HG03196 (cell line): ENCODE measurements around the gene HPS5.

Experiments
- ATAC-seq: cut with Tn5 transposase; IDR thresholded peaks from one replicate; pipeline ENCODE4 v1.9.1; 2021; ENCODE audit not compliant: unreplicated experiment

Gene HPS5

GRCh38 chr11:18321578-18321968 lies 367 bp downstream of the HPS5 start:
- ATAC-seq = peak; percentile 1

DNA sequence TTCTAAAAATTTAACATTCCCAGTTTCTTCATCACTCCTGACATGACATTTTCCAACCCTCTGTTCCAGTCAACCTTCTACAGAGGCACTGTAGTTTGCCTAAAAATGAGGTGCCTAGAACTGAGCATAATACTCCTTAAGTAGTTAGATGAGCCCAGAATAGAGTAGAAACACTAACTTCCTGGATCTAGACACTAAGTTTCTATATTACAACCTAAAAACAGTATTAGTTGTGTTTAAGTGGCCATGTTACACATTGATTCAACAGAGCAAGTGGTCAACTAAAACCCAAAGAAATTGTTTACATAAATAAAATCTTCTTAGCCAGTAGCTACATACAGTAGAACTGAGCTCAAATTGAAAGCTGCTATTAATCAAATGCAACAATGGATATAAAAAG lies 1.3 kb downstream of the HPS5 start:
- ATAC-seq = no peak

GRCh38 chr11:18319914-18320313 lies 2.0 kb downstream of the HPS5 start:
- ATAC-seq = no peak

DNA sequence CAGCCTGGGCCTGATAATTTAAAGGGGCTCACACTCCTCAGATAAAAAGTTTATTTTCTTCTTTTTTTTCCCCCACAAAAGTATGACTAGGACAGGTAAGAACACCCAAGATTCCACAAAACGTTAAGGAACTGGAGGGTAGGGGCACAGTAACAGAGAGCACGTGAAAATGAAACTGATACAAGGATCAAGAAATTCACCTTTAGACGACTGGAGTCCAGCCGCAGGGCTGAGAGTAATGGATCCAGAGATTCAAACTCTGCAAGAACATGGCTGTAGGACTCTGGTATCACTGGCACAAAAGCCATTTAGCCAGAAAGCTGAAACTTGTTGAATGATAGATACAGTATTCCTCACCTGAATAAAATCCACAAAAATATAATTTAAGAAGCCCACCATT lies 4.4 kb downstream of the HPS5 start:
- no peak for ATAC-seq

- ATAC-seq = no peak
Measured at GRCh38 chr11:18315893-18316292, 6.0 kb downstream of the HPS5 start.

DNA sequence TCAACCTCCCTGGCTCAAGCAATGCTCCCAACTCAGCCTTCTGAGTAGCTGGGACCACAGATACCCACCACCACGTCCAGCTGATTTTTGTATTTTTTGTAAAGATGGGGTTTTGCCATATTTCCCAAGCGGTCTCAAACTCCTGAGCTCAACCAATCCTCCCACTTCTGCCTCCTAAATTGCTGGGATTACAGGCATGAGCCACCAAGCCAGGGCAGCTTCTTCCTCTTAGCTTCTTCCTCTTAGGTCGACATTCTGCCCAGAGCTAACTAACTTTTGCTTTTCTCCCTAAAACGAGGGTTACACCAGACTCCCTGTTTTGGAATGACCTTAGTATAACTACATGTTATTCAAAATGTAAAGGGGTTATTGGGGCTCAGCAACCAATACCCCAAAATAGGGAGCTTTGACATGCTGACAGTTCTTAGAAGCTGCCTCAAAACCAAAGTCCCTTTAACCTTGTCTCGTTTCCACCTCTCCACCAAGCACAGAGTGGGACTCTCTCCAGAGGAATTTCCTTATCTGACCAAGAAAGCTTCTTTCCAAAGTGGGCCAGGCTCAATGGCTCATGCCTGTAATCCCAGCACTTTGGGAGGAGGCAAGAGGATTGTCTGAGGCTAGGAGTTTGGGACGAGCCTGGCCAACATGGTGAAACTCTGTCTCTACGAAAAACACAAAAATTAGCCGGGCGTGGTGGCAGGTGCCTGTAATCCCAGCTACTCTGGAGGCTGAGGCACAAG lies 7.0 kb downstream of the HPS5 start:
- no peak for ATAC-seq

DNA sequence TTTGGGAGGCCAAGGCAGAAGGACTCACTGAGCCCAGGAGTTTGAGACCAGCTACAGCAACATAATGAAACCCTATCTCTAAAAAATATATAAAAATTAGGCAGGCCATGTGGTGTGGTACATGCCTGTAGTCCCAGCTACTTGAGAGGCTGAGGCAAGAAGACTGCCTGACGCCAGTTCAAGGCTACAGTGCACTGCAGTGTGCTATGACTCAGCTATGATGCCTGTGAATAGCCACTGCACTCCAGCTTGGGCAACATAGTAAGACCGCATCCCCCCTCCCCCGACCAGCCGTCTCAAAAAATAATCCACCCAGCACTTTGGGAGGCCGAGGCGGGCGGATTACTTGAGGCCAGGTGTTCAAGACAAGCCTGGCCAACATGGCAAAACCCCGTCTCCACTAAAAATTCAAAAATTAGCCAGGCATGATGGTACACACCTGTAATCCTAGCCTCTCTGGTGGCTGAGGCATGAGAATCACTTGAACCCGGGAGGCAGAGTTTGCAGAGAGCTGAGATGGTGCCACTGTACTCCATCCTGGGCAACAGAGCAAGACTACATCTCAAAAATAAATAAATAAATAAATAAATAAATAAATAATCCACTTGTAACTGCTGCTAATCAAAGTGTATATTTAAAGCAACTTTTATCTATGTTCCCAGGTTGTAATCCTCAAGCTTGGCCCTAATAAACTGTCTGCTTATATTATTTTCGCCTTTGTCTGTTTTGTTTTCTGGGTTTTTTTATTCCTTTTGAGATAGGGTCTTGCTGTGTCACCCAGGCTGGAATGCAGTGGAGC lies 7.8 kb downstream of the HPS5 start:
- ATAC-seq = no peak

- no peak for ATAC-seq
Measured at GRCh38 chr11:18312663-18313420, 9.1 kb downstream of the HPS5 start.

DNA sequence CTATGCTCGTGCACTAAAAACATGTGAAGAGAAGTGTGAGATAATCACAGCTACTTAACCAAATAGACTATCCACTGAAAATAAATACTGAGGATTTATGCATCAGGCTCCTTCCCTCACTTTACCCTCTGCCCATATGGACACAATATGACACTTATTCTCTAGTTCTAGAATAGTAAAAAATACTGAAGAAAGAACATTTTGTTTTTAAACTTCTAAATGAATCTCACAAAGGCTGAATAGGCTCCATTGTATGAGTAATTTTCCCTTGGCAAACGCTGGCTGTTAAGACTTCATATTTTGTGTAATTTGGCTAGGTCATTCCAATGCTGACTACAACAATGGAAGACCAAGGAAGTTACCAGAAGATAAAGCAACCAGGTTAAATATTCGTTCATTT lies 9.9 kb downstream of the HPS5 start:
- ATAC-seq = no peak

GRCh38 chr11:18310800-18311340 lies 11.1 kb downstream of the HPS5 start:
- ATAC-seq = no peak

- ATAC-seq = no peak
Measured at GRCh38 chr11:18309691-18310090, 12.2 kb downstream of the HPS5 start.

DNA sequence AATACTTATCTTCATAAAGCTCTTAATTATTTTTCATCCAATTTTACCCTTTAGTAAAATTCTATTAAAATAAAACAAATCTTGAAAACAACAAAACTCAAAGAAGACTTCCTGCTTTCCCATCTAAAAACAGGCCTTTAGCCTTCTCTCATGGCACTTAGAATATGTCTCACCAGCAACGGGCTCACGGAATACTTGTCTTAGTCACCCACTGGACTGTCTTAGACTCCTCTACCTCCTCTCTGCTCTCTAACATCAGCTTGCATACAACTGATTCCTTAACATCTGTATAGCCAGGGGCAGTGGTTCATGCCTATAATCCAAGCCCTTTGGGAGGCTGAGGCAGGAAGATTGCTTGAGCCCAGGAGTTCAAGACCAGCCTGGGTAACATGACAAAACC lies 13.7 kb downstream of the HPS5 start:
- ATAC-seq = no peak

DNA sequence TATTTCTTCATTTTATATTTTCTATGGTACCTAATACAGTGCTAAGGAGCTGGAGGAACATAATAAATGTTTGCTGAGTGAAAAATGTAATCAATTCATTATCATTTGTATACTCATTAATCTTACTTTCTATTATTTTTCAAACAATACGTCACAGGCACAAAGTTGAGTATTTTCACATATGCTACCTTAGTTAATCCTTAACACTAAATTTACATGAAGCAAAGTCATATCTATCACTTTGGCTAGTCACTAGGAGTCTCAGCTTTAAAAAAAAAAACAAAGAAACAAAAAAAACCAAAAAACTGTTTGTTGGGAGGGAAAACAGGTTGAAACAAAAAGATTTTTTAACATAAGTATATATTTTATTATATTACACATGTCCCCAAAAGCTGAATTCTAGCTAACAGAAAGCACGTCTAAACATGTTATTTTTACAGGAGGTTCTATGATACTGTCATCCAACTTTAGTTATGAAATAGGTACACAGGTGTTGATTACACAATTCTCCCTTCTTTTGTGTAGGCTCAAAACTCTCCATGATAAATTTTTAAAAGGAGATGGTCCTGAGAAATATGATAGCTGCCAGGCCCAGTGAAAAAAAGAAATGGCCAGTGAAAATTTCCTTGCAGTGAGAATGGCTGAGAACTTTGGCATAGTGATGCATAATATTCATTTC lies 14.3 kb downstream of the HPS5 start:
- ATAC-seq = no peak

- ATAC-seq = no peak
Measured at GRCh38 chr11:18304745-18305144, 17.2 kb downstream of the HPS5 start.

- ATAC-seq = no peak
Measured at GRCh38 chr11:18299721-18300120, 22.2 kb downstream of the HPS5 start.

DNA sequence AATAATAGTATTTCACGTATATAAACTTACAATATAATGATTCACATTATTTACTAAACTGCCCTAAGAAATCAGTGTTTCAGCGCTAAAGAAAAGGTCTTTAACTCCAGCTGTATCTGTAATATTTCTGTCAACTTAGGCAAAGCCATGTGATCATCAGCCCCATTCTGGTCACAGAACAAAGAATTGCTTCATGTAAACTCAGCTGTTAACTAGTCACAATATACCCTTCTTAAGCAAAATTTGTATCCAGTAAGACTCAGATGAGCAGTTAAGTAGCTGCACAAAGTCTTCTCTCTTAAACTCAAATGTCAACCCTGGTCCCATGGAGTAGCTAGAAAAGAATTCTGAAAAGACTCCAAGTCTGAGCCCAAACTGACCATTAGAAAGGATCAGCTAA lies 26.6 kb downstream of the HPS5 start:
- ATAC-seq = no peak

DNA sequence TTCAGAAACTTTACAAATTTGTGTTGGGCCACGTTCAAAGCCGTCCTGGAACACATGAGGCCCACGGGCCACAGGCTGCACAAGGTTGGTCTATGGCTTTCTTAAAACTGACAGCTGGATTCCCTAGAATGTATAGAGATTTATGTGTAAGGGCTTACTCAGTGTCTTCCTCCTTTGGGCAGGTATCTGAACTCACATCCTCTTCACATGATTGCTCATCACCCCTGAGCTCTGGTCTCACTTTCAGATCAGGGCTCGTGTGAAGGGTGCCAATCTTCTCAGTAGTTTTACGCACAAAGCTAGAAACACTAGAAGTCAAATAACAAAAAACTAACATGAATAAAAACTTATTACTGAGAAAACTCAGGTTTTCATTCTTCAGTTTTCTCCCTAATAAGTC lies 27.1 kb downstream of the HPS5 start:
- ATAC-seq = peak; percentile 78

DNA sequence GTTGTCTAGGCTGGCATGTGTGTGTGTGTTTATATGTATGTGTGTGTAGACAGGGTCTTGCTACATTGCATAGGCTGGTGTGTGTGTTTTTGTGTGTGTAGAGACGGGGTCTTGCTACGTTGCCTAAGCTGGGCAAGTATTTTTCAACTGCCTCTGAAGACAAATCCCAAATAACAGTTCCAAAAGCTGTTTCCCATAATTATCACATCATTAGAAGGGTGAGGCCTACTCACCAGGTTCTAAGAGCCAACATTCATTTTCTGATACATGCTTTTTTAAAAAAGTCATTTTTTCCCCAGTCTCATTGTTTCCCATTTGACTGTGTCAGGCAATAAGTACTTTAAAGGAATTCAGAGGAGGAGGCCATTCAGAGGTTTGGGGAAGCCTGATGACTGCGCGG lies 33.0 kb downstream of the HPS5 start:
- no peak for ATAC-seq

GRCh38 chr11:18285841-18286240 lies 36.1 kb downstream of the HPS5 start:
- no peak for ATAC-seq

DNA sequence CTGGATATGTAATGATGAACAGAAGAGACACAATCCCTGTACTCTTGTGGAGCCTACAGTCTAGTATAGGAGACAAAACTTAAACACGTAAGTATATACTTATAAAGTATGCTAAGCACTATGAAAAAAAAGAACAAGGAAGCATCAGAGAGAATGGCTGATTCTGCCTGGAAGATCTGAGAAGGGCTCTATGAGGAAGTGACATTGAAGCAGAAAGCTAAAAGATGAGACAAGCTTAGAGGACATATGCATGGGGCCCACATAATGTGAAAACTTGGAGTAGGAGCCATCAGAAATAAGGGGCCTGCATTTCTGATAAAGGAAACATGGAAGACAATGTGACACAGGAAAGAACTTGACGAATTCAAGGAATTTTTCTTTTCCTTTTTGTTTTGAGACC lies 39.3 kb downstream of the HPS5 start:
- no peak for ATAC-seq

GRCh38 chr11:18280438-18281045 lies 41.4 kb downstream of the HPS5 start:
- ATAC-seq = peak; percentile 91
